NCI-H187 treated with DMSO at 0.1 percent for 48 hours (cell line): ENCODE data around the gene EEFSEC.

Source experiments
- DNase-seq: peaks from one replicate; lab custom pipeline; 2025; lab: John Stamatoyannopoulos, UW

The EEFSEC gene

GRCh38 chr3:128317698-128318231 lies 164.5 kb downstream of the EEFSEC start:
- no peak for DNase-seq

GRCh38 chr3:128318275-128318941 lies 165.1 kb downstream of the EEFSEC start:
- no peak for DNase-seq

DNA sequence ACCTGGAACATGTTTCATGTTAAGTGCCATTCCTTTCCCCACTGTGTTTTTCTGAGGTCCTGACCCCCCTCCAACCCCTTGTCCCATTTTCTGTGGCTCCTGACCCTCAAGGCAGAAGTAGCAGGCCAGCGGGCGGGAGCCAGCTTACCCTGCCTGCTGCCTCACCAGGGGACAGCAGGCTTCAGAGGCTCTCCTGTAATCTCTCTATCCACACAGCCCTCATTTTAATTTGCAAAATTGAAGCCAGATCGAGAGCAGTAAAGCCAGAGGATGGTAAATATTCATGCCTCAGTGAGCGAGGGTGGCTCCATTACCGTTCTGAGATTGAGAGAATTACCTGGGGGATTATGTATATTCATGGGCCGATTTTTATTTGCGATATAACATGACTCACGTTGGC lies 165.8 kb downstream of the EEFSEC start:
- no peak for DNase-seq

GRCh38 chr3:128319741-128320141 lies 166.5 kb downstream of the EEFSEC start:
- DNase-seq = no peak

DNA sequence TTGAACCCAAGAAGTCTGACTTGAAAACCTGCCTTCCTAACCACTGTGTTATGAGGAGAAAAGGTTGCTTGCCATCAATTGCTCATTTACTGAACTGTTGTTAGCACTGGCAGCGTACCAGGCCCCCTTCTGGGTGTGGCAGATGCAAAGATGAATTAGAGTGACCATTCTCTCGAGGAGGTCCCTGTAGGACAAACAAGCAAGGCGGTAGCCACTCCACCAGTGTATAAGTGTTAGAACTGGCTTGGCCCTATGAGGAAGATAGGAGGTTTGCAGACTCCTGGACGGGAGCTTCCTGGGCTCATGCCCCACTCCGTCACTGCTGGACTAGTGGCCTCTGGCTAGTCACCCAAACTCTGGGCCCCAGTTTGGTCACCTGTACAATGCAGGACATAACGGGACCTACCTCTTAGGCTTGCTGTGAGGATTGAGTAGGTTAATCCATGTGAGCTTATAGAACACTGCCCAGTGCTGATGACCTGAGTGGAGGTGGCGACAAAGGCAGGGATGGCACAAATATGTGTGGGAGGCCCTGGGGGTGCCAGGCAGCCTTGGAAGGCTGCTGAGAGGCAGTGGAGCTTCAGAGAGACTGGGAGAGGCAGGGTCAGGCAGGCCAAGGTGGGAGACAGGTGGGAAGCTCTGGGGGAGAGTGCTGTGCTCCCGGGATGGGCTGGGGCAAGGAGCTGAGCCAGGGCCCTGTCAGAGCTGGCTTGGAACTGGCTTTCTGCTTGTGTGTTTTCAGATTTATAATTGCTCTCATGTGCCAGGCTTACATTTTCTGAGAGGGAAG lies 167.5 kb downstream of the EEFSEC start:
- no peak for DNase-seq

DNA sequence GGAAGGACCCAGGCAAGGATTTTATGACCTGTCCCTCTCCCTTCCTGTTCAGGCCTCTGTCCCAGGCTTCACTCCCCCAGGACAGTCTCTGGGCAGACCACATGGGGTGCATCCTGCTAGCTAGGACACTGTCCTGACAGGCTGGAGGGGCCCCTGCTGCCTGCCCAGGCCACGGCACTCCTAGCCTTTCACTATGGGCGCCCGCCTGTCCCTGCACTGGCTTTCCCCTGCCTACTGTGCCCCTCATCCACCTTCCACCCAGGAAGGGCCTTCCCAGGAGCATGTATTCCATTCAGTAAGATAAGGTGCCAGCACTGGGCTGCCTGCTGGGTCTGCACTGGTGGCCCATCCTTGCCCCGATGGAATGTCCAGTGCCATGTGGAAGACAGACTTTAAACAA lies 168.1 kb downstream of the EEFSEC start:
- no peak for DNase-seq

DNA sequence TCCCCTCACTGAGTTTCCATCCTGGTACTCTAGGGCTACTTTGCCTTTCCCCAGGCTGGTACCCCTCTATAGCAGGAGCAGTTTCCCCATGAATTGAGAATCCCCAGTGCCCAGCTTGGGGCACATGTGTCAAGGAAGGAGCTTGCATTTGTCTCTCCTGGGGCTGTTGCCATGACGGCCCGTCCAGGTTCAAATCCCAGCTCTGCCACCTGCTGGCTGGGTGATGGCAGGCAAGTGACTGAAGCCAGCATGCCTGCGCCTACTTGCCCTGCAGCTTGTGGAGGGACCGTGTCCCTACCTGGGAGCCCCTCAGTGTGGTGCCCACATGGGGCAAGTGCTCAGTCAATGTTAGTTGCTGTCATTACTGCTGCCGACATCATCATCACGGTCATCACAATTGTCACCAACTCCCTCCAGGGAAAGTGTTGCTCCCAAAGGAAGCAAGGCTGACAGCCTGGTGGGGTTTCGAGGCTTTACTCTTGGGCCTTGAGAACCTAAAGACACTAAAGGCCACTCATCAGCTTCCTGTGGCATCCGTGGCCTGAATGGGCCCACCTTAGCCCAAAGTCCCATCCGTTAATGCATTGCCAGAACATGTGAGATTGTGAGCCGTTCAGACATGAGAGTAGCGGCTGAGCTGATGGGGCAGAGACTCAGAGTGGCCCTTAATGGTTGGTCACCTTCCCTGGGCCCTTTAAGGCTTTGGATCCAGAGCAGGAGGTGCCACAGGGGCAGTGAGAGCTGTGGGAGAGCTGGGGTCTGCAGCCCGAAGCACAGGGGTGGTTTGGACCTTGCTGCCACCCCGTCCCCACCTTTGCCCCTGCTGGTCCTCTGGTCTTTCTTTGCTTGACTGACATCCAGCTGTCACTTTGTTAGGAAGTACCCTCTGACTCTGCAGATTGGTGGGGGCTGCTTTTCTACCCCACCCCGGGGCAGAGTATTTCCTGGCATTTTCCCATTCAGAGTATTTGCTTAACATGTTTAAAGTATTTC lies 169.0 kb downstream of the EEFSEC start:
- no peak for DNase-seq

DNA sequence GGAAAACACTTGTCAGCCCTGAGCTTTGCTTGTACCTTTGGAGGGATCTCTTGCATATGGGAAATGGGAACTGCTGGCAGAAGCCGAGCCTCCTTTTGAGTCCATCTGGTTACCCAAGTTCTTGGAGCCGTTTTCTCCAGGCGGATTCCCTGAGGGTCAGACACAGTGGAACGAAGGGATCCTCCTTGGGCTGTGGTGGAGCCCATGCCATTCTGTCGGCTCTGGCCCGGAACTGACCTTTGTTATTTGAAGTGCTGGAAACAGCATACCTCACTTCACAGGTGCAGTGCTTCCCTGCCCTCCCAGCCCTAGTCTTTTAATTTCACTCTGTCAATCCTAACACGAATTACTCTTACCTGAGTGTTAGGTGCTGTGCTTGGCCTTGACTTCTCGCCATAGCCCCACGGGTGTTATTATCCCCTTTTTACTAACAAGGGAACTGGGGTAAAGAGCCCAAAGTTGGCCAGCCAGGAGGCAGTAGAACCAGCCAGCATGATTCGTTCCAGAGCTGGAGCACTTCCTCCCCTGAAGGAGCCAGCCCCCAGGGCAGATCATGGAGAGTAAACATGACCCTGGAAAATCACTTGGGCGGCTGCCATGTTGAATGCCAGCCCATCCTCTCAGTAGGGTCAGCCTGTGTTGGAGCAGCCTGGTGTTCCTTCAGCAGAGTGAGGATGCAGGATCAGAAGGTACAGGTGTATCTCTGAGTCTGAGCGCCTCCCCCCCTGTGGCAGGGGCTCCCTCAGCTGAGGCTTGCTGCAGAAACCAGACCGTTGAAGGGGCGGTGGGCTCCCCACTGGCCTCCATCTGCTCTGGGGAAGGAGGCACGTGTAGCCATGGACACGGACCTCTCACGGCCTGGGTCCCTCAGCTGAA lies 170.2 kb downstream of the EEFSEC start:
- DNase-seq = no peak

GRCh38 chr3:128324911-128325592 lies 171.8 kb downstream of the EEFSEC start:
- DNase-seq = no peak

DNA sequence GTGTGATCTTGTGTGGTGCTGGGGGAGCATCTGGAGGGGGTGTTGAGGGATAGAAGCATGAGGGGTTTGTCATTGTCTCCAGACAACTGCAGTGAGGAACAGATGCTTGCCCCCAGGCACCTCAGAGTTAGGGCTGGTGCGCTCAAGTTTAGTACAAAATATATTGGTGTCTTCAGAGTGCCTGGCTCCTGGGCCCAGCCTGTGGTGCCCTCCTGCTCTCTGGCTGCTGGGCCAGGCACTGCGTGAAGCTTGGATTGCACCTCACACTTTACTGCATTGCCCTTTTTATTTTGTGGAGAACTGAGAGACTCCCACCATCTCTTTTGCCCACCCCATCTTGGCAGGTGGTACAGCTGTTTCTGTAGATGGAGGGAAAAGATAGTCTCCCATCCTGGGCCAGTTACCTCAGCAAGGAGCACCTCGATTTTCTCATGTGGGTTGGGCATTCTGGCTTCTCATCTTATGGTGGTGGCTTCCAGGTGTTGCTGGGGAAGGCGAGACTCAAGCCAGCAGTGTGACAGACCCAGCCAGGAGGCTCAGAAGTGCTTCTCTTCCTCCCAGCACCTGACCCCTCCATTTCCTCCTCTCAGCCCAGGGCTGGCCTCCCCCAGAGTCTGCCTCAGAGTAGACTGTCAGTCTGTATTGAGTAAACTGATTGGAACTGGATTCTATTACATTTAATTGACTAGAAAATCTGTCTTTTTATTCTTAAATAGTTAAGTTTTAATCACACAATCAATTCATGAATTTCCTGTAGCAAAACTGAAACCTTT lies 173.0 kb downstream of the EEFSEC start:
- DNase-seq = no peak

DNA sequence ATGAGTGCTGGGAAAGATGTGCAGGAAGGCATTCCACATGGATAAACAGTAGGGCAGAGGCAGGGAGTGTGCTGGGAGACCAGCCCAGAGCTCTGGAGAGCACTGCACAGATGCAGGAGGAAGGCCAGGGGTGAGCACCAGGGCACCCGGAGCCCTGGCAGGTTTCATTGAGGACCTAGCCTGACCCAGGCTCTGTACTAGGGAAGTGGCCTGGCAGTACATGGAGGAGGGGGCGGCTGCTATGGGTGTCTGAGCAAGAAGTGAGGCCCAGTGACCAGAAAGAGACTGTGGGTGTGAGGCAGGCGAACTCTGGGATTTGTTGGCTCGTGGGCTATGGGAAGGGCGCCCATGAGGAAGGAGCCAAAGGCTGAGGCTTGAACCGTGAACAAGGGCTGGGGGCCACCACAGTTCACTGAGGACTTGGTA lies 174.3 kb downstream of the EEFSEC start:
- no peak for DNase-seq

- DNase-seq = no peak
Observed at GRCh38 chr3:128328546-128329458, 175.5 kb downstream of the EEFSEC start.

GRCh38 chr3:128329491-128330213 lies 176.4 kb downstream of the EEFSEC start:
- DNase-seq = no peak

DNA sequence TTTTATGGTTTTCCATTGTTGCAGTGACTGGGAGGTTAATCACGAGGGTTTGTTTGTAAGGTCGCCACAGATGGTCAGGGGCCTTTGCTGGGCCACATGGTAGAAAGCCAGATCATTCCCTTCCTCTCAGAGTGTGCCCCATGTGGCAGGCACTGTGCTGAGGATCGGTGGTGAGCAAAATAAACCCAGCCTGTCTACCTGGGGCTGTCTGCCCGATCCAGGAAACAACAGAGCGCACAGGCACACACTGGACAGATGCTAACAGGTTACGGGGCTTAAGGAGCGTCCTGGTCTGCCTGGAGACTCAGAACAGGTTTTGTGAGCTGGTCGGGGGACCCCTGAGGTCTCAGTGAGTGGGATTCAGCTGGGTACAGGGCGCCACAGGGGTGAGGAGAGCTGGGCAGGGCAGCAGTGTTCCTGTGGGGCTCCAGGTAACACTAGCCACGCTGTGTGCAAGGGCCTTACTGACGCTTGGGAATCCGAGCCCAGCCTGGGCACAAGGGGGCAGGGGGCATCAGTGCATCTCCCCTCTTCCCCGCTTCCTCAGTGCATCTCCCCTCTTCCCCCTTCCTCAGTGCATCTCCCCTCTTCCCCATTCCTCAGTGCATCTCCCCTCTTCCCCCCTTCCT lies 177.0 kb downstream of the EEFSEC start:
- no peak for DNase-seq

- no peak for DNase-seq
Observed at GRCh38 chr3:128334086-128334645, 180.9 kb downstream of the EEFSEC start.

DNA sequence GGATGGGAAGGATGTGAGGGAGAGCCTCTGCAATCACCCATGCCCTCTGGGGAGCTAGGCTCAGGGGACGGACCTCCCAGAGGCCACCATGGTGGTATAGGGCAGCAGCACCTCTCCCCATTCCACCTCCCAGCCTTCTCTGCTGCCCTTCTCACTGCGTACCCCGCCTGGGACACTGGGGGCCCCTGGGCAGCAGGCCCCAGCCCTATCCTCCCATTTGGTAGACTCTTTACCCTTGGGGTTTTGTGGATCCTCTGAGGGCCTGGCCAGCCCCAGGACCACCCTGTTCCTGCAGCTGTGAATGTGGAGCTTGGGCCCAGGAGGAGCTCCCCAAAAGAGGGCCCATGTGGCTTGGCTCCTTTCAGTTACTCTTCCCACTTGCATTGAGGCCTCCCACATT lies 181.5 kb downstream of the EEFSEC start:
- DNase-seq = no peak

DNA sequence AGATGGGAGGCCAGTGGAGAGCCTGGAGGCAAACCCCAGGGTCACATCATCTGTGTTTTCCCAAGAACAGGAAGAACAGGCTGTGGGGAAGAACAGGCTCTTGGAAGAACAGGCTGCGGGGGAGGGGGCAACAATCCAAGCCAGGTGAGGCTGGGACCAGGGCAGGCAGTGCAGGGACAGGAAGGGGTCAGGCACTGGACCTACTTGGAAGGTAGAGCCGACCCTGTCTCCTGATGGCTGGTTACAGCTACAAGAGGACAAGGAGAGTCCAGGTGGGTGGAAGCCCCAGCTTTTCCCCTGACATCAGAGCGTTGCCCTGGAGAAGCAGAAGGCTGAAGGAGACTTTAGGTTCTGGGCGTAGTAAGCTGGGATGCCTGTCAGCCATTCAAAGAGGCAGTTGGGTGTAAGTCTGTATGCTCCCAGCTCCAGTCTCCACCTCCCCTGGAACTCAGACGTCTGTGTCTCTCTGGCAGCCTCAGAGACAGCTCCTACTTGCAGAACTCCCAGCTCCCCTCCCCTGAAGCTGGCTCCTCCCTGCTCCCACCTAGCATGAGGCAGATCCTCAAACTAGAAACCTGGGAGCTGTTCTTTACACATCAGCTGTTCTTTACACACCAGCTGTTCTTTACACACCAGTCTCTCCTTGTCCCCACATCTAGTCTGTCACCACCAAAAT lies 182.5 kb downstream of the EEFSEC start:
- no peak for DNase-seq
